Stimulated activated naive CD8-positive, alpha-beta T cell treated with anti-CD3 and anti-CD28 coated beads, Interleukin-15, Interleukin-2, amounts not matched to agents 100 ng/mL and 50 ng/mL, for 24 hours (primary cell): ENCODE measurements around the gene PCDHB15.
"Not testable (repeated sequence)": the region's sequence is repeated elsewhere in the genome, so short reads cannot be mapped to it uniquely, and the experiment has no call there.

Experiments used
- H3K27ac Mint-ChIP-seq: one replicate; pipeline ENCODE4 v1.8.0; 2021; ENCODE audit warnings: mild to moderate bottlenecking, mixed read lengths
- H3K27me3 Mint-ChIP-seq: one replicate; pipeline ENCODE4 v1.8.0; 2021; ENCODE audit warnings: mixed read lengths
- H3K36me3 Mint-ChIP-seq: one replicate; pipeline ENCODE4 v1.8.0; 2021; ENCODE audit warnings: low read depth, mixed read lengths
- H3K4me1 Mint-ChIP-seq: one replicate; pipeline ENCODE4 v1.8.0; 2021; ENCODE audit warnings: low read depth, mixed read lengths
- H3K4me3 Mint-ChIP-seq: one replicate; pipeline ENCODE4 v1.8.0; 2021; ENCODE audit warnings: mild to moderate bottlenecking, mixed read lengths
- H3K9me3 Mint-ChIP-seq: one replicate; pipeline ENCODE4 v1.8.0; 2021; ENCODE audit warnings: mixed read lengths

The PCDHB15 gene

GRCh38 chr5:141245250-141245717 lies at the start of gene PCDHB15:
Gene PCDHB15, plus strand, starts transcription at chr5:141245395. Its CDS starts 184 bp downstream, at chr5:141245579.
- H3K27me3 Mint-ChIP-seq = peaks cover 45% of the 10 kb centered on the region
- no peaks in the 10 kb centered on the region for H3K4me1 Mint-ChIP-seq
- H3K9me3 Mint-ChIP-seq = peaks cover 49% of the 10 kb centered on the region
- H3K4me3 Mint-ChIP-seq = no peak within 1 kb of the TSS
- H3K36me3 Mint-ChIP-seq = peaks cover 29% of the 10 kb centered on the region
- no peak within 1 kb of the TSS for H3K27ac Mint-ChIP-seq

GRCh38 chr5:141196363-141196762 lies 48.8 kb upstream of the PCDHB15 start:
- Mint-ChIP-seq H3K9me3 (peaks cover 48% of the 10 kb centered on the region), H3K4me1 (no peaks in the 10 kb centered on the region), H3K27ac (no peak overlapping the region), H3K27me3 (peaks cover 65% of the 10 kb centered on the region), H3K36me3 (peaks cover 14% of the 10 kb centered on the region), H3K4me3 (no peak overlapping the region)

- Mint-ChIP-seq H3K4me1 (no peaks in the 10 kb centered on the region), H3K4me3 (no peak within 1 kb of the TSS), H3K9me3 (peaks cover 38% of the 10 kb centered on the region), H3K36me3 (peaks cover 20% of the 10 kb centered on the region), H3K27ac (no peak within 1 kb of the TSS), H3K27me3 (peaks cover 51% of the 10 kb centered on the region)
Measured at GRCh38 chr5:141199359-141200235, 45.6 kb upstream of the PCDHB15 start, which contains the start of gene PCDHB11. Gene PCDHB11, plus strand, starts transcription at chr5:141199627. Its CDS starts 148 bp downstream, at chr5:141199775.

GRCh38 chr5:141201126-141201525 lies 44.1 kb upstream of the PCDHB15 start:
- peaks cover 54% of the 10 kb centered on the region for H3K27me3 Mint-ChIP-seq
- H3K36me3 Mint-ChIP-seq = peaks cover 16% of the 10 kb centered on the region
- not testable (repeated sequence) for H3K27ac Mint-ChIP-seq, H3K4me3 Mint-ChIP-seq, H3K4me1 Mint-ChIP-seq
- peaks cover 34% of the 10 kb centered on the region for H3K9me3 Mint-ChIP-seq

GRCh38 chr5:141201646-141202045 lies 43.5 kb upstream of the PCDHB15 start:
- Mint-ChIP-seq H3K36me3 (peaks cover 13% of the 10 kb centered on the region), H3K27me3 (peaks cover 55% of the 10 kb centered on the region), H3K9me3 (peaks cover 29% of the 10 kb centered on the region)
- not testable (repeated sequence) for H3K4me1 Mint-ChIP-seq, H3K27ac Mint-ChIP-seq, H3K4me3 Mint-ChIP-seq

GRCh38 chr5:141208478-141208877 lies 36.7 kb upstream of the PCDHB15 start, which contains the start of gene PCDHB12:
Gene PCDHB12, plus strand, starts transcription at chr5:141208719. Its CDS starts 189 bp downstream, at chr5:141208908.
- Mint-ChIP-seq H3K4me3 (no peak within 1 kb of the TSS), H3K27me3 (peaks cover 71% of the 10 kb centered on the region), H3K36me3 (peaks cover 4% of the 10 kb centered on the region), H3K27ac (no peak within 1 kb of the TSS), H3K9me3 (peaks cover 10% of the 10 kb centered on the region), H3K4me1 (no peaks in the 10 kb centered on the region)

GRCh38 chr5:141210281-141210680 lies 34.9 kb upstream of the PCDHB15 start:
- not testable (repeated sequence) for H3K36me3 Mint-ChIP-seq, H3K27ac Mint-ChIP-seq, H3K4me1 Mint-ChIP-seq, H3K4me3 Mint-ChIP-seq
- H3K27me3 Mint-ChIP-seq = peaks cover 77% of the 10 kb centered on the region
- peaks cover 10% of the 10 kb centered on the region for H3K9me3 Mint-ChIP-seq

- H3K4me3 Mint-ChIP-seq, H3K36me3 Mint-ChIP-seq, H3K27ac Mint-ChIP-seq, H3K4me1 Mint-ChIP-seq: not testable (repeated sequence)
- peaks cover 76% of the 10 kb centered on the region for H3K27me3 Mint-ChIP-seq
- peaks cover 10% of the 10 kb centered on the region for H3K9me3 Mint-ChIP-seq
Measured at GRCh38 chr5:141210849-141211248, 34.3 kb upstream of the PCDHB15 start.

- H3K27ac Mint-ChIP-seq, H3K4me3 Mint-ChIP-seq, H3K4me1 Mint-ChIP-seq, H3K36me3 Mint-ChIP-seq: not testable (repeated sequence)
- H3K9me3 Mint-ChIP-seq = peaks cover 18% of the 10 kb centered on the region
- peaks cover 69% of the 10 kb centered on the region for H3K27me3 Mint-ChIP-seq
Measured at GRCh38 chr5:141213656-141214339, 31.4 kb upstream of the PCDHB15 start, which contains the start of gene PCDHB13. Gene PCDHB13, plus strand, starts transcription at chr5:141213919. Its CDS starts 205 bp downstream, at chr5:141214124.

GRCh38 chr5:141214583-141214982 lies 30.6 kb upstream of the PCDHB15 start:
- Mint-ChIP-seq H3K9me3 (peaks cover 23% of the 10 kb centered on the region), H3K27me3 (peaks cover 68% of the 10 kb centered on the region)
- not testable (repeated sequence) for H3K27ac Mint-ChIP-seq, H3K36me3 Mint-ChIP-seq, H3K4me1 Mint-ChIP-seq, H3K4me3 Mint-ChIP-seq

GRCh38 chr5:141215504-141215903 lies 29.7 kb upstream of the PCDHB15 start:
- not testable (repeated sequence) for H3K36me3 Mint-ChIP-seq, H3K4me3 Mint-ChIP-seq, H3K27ac Mint-ChIP-seq, H3K4me1 Mint-ChIP-seq
- H3K27me3 Mint-ChIP-seq = peaks cover 67% of the 10 kb centered on the region
- peaks cover 24% of the 10 kb centered on the region for H3K9me3 Mint-ChIP-seq

- H3K9me3 Mint-ChIP-seq = peaks cover 24% of the 10 kb centered on the region
- H3K27me3 Mint-ChIP-seq = peaks cover 65% of the 10 kb centered on the region
Measured at GRCh38 chr5:141216035-141216434, 29.2 kb upstream of the PCDHB15 start.

GRCh38 chr5:141223112-141223783 lies 21.9 kb upstream of the PCDHB15 start, which contains the start of gene PCDHB14:
Gene PCDHB14, plus strand, starts transcription at chr5:141223343. Its CDS starts 163 bp downstream, at chr5:141223506.
- H3K27ac Mint-ChIP-seq = no peak within 1 kb of the TSS
- H3K27me3 Mint-ChIP-seq = peaks cover 69% of the 10 kb centered on the region
- H3K4me1 Mint-ChIP-seq = no peaks in the 10 kb centered on the region
- peaks cover 25% of the 10 kb centered on the region for H3K9me3 Mint-ChIP-seq
- H3K4me3 Mint-ChIP-seq = no peak within 1 kb of the TSS
- peaks cover 5% of the 10 kb centered on the region for H3K36me3 Mint-ChIP-seq

More at GRCh38 chr5:141216035-141216434, 29.2 kb upstream of the PCDHB15 start:
- H3K4me3 Mint-ChIP-seq, H3K36me3 Mint-ChIP-seq, H3K4me1 Mint-ChIP-seq, H3K27ac Mint-ChIP-seq: not testable (repeated sequence)

- not testable (repeated sequence) for H3K4me3 Mint-ChIP-seq, H3K27ac Mint-ChIP-seq, H3K4me1 Mint-ChIP-seq, H3K36me3 Mint-ChIP-seq
- Mint-ChIP-seq H3K9me3 (peaks cover 18% of the 10 kb centered on the region), H3K27me3 (peaks cover 58% of the 10 kb centered on the region)
Measured at GRCh38 chr5:141224844-141225243, 20.4 kb upstream of the PCDHB15 start.
